Epidermal melanocyte (primary cell): ENCODE measurements around the gene PLXDC1.
"Not testable (repeated sequence)": the region's sequence is repeated elsewhere in the genome, so short reads cannot be mapped to it uniquely, and the experiment has no call there.

ENCODE experiments used
- DNase-seq: peaks from one replicate; pipeline ENCODE4 v3.0.0; 2011; ENCODE audit warnings: low spot score; ENCODE audit not compliant: insufficient read length

The PLXDC1 gene

DNA sequence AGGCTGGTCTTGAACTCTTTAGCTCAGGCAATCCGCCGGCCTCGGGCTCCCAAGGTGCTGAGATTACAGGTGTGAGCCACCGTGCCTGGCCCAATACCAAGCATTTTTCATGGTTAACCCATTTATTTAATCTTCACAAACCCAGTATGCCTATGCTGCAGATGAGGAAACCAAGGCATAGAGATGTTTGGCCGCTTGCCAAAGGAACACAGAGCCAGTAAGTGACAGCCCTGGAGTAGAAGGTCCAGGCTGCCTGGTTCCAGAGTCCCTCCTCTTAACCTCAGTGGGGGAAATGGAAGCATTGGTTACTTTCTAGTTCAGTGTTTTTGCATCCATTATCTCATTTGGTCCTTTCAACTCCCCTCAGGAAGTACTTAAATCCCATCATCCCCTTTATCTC lies 29.9 kb upstream of the PLXDC1 start:
- DNase-seq = peak; percentile 3

DNA sequence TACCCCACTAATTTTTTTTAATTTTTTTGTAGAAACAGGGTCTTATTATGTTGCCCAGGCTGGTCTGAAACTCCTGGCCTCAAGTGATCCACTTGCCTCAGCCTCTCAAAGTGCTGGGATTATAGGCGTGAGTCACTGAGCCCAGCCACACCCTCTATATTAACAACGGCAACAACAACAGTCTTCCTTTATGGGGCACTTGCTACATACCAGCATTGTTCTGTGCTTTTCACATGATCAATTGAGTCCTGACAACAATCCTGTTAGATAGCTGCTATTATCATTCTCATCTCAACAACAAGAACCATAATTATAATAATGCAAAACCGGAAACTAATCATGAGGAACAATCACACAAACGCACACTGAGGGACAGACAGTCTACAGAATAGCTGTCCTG lies 27.1 kb upstream of the PLXDC1 start:
- DNase-seq = no peak

DNA sequence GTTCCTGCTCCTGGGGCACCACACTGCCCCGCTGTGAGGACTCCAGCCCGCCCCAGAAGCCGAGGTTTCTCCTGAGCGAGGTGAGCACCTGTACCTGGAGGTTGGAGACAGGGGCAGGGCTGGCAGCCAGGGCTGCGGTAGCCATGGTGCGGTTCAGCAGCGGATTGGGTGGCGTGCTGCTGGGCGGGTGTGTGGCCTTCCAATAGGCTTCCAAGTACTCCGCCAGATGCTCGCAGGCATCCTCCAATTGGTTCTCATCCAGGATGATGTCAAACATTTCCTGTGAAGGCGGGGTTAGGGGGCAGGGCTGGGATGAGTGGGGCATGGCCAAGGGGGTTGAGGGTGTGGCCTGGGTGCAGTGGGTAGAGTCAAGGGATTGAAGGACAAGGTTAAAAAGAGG lies 25.8 kb upstream of the PLXDC1 start:
- DNase-seq = no peak

DNA sequence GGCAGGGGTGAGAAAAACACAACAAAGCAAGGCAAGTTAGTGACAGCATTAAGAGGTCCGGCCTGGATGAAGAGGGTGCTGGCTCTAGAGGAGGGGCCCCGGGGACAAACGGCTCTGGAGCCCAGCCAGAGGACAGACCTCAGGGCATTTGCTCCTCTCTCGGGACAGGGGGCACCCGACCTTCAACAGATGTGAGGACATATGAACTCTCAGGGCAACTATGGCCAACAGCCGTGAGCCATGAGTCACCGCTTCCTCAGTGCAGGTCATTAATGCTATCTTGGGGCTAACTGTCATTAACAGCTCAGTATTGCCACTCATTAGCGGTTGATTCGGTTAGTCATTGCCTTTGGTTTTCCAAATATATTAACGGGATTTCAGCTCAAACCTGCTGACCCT lies 24.3 kb upstream of the PLXDC1 start:
- no peak for DNase-seq

DNA sequence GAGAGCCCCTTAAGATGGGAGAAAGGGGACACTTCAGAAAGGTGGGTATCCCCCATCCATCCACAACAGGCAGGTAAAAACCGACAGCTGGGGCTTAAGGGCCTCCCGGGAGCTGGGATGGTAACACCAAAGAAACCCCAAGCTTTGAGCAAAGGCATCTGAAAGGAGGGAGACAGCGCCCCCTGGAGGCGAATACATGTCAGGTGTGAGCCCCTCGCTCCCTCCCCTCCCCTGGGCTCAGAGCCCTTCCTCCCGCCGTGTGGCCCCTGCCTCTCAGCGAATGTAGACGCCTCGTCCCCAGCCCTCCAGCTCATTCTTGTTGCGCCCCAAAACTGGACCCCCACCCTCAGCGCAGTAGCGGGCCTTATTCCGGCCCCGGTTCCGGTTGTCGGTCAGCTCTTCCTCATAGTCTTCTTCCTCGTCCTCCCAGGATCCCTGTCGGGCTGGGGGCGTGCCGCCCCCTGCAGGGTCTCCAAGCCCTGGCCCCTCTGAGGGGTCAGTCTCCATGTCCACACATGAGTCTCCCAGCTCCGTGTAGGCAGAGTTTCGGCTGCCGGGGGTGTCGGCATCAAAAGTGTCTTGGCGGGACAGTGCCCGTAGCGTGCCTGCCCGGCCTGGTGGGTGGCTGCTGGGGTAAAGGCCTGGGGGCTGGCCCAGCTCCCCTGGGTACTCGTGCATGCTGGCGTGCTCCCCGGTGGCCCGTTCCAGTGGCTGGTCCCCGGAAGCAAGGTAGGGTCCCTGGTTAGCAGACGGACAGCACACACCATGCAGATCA lies 23.7 kb upstream of the PLXDC1 start:
- peak; percentile 69 for DNase-seq

DNA sequence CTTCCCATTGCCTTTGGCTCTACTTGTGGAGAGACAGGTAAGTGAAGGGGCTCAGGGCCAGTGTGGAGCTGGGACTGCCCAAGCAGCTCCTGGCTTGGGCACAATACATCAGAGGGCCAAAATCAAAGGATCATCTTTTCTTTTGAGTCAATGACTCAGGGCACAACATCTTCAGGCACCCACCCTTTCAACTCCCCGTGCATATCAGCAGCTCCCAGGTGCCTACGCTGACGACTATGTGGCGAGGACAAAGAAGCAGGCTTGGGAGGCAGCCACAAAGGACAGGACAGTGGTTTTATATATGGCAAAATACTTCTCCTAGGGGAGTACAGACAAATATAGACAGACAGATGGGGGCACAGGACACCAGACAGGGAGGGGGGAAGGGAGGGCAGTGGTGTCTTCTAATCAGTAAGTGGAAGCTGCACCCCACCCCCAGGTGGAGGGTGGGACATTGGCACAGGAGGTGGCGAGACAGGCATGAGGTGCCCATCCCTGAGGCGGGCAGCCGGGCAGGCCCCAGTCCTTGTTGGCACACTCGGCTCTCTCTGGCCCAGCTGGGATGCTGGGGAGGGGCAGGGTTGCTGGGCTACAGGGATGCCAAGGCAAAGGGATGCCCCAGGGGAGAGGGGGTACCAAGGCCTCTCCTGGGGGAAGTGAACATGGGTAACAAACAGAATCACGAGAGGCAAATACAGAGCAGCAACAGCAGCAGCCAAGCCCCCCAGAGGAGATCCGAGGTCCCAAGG lies 22.3 kb upstream of the PLXDC1 start:
- peak; percentile 8 for DNase-seq

DNA sequence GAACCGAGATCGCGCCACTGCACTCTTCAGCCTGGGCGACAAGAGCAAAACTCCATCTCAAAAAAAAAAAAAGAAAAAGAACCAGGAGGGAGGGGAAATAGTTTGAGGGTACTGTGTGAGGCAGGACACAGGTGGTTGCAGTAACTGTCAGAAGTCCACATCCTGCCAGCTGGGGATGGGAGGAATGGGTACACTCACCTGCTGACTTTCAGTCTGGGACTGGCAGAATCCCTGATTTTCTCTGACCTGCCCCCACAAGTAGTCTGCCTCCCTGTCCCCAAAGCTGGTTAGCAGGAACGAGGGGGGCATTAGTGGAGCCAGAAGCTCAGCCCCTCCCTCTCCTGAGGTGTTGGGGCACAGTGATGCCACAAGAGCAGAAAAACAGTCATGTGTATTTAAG lies 21.6 kb upstream of the PLXDC1 start:
- DNase-seq = no peak

DNA sequence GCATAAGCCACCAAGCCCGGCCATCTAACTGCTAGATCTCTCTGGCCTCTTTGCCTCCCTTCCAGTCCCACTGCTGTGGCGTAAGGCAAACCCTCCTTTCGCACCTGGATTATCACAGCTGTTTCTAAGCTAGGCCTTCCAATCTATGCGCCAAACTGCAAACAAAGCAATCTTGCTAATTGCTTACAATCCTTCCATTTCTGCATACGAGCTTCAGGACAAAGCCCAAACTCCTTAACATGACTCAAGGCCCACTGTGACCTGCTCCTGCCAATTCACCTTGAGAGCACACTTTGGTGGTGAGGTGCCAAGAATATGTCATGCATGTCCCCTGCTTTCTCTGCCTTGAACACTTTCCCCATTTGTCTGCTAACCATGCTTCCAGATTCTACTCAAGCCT lies 20.5 kb upstream of the PLXDC1 start:
- DNase-seq = no peak

DNA sequence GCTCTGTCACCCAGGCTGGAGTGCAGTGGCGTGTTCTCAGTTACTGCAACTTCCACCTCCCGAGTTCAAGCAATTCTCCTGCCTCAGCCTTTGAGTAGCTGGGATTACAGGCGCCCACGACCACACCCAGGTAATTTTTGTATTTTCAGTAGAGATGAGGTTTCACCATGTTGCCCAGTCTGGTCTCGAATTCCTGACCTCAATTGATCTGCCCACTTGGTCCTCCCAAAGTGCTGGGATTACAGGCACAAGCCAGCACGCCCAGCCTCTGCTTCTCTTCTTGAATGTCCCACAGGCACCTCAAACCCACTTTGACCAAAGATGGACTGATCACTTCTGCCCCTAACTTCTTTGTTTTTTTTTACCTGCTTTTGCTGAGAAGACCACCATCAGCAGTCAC lies 19.1 kb upstream of the PLXDC1 start:
- DNase-seq = no peak

DNA sequence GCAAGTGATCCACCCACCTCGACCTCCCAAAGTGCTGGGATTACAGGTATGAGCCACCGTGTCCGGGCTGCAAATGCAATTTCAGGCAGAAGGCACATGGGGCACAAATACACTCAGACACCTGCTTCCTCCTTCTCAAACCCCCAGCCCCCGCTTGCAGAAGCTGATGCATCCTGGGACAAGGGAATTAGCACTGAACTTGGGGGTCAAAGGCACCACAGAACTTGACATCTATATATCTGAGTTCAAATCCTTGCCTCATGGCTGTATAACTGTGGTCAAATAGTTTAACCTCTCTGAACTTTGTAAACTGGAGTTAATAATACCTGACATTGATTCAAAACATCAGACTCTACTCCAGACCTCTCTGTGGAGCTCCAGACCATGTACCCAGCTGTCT lies 18.7 kb upstream of the PLXDC1 start:
- no peak for DNase-seq

DNA sequence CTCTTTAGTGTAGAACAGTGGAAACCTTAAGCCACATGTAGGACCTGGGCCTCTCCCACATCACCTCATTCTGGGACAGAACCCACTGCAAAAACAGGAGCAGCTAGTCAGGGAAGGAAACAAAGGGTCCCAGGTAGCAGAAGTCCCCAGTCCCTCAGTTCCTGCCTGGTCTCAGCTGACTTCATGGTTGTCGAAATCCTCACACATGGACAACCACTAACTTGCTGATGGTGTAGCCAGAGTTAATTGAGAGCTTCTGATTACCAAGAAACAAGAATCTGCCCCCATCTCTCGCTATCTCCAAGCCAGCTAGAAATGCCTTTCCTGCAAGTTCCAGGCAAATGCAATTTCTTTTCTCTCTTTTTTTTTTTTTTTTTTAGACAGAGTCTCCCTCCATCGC lies 18.1 kb upstream of the PLXDC1 start:
- DNase-seq = no peak

DNA sequence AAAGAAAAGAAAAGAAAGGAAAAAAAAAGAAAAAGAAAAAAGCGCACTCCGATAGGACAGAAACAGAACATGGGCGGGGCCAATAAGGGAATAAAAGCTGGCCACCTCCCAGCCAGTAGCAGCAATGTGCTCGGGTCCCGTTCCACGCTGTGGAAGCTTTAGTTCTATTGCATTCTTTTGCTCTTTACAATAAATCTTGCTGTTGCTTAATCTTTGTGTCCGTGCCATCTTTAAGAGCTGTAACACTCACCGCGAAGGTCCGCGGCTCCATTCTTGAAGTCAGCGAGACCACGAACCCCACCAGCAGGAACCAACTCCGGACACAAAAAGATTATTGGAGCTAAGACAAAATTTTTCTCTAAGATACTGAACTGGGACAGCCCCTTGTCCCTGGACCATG lies 17.7 kb upstream of the PLXDC1 start:
- no peak for DNase-seq

DNA sequence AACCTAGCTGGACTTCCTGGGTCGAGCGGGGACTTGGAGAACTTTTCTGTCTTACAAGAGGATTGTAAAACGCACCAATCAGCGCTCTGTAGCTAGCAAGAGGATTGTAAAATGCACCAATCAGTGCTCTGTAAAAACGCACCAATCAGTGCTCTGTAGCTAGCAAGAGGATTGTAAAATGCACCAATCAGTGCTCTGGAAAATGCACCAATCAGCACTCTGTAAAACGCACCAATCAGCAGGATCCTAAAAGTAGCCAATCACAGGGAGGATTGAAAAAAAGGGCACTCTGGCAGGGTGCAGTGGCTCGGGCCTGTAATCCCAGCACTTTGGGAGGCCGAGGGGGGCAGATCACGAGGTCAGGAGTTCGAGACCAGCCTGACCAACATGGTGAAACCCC lies 17.1 kb upstream of the PLXDC1 start:
- DNase-seq = not testable (repeated sequence)

DNA sequence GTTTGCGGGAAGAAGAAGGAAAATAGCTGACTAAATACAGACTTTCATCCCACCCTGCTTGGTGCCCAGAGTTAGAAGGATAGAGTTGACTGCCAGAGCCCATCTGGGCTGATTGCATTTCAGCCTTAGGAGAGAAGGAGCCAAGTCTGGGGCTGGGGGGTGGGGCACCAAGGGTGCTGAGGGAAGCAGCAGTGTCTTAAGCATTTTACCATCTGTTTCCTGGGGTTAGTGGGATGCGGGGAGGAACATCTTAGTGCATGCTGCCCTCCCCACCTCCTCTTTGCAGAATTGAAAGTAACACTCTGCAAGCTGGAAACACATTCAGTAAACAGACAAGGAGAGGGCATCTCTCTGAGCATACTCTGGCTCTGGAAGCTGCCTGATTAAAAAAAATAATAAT lies 16.0 kb upstream of the PLXDC1 start:
- no peak for DNase-seq

DNA sequence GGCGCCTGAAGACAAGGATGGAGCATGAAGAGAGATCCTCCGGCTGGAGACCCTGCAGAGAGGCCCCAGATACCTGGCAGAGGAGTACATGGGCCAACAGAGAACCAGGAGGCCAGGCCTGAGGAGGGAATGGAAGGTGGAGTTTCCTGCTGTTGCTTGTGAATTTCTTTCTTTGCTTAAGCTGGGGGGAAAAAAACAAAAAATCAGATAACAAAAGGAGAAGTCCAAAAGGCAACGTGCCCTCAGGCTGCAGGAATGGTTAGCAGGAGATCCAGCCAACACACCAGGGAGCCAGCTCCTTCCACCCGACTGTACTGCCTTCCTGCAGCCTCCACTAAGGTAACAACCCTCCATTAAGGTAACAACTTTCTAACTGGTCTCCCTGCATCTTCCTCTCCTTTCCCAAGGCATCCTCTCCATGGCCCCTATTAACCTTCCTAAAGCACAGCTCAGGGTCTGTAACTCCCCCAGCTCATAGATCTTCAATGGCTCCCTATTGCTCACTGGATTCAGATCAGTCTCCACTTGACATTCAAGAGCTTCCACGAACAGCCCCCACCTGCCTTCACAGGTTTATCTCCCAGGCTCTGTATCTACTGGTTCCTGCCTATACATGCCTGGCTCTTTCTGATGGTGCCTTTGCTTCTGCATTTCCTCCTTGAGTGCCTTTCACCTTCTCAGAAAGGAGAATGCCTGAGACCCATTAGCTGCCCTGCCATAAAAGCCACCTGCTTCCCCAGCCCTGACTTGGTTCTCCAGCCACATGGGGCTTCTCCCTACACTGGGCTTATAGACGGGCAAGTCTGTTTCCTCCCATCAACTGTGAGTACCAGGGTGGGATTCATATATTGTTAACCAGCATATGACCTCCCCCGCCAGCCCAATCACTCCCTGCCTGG lies 15.2 kb upstream of the PLXDC1 start:
- no peak for DNase-seq

DNA sequence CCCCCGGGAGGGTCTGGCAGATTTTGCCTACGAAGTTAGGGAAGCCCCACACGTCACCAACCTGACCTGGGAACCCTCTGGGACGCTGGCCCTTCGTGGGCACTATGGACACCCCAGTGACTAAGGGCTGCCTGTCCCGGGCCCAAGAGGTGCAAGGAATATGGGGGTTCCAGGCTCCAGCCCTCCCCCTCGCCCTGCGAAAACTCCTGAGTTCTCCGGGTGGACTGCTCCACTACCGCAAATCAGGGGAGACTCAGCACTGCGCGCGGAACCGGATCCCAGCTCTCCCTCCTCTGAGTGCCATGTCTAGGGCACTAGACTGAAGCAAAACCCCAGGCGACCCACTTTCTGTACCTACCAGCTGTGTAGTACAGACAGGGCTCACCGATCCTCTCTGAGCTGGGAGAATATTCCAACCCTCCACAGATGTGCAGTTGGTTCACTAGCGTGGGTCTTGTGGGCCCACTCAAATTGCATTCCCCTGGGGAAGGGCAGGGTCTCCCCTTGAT lies 14.5 kb upstream of the PLXDC1 start, which contains the start of gene ARL5C:
Gene ARL5C (minus strand): TSS at position 321 of the 509 bp plus-strand sequence. CDS start 401 bp downstream, outside the sequence.
- DNase-seq = no peak

DNA sequence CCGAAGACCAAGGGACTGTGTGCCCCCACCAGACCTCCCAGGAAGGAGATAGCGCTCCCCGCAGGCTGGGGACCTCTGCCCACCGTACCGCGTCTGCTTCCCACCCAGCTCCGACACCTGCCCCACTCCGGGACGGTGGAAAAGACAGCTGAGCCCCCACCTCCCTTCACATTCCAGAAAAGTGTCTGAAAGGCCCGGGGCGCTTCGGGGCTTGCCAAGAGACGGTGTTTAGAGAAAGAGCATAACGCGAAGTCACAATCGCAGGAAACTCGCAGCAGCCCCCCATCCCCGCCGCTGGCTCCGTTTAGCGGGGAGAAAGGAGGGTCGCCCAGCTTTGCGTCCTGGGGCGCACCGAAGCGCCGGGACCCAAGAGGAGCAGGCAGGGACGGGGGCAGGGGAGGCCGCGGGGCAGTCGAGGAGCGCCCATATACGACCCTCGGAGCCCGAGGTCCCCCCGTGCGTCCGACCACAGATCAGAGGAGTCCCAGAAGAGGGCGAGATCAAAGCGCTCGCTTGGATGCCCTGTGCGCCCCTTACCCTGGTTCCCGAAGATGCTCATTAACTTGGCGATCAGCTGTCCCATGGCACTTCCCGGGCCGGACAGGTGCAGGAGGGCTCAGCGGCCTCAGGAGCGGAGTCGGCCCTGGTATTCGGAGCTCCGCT lies 13.9 kb upstream of the PLXDC1 start:
- no peak for DNase-seq

DNA sequence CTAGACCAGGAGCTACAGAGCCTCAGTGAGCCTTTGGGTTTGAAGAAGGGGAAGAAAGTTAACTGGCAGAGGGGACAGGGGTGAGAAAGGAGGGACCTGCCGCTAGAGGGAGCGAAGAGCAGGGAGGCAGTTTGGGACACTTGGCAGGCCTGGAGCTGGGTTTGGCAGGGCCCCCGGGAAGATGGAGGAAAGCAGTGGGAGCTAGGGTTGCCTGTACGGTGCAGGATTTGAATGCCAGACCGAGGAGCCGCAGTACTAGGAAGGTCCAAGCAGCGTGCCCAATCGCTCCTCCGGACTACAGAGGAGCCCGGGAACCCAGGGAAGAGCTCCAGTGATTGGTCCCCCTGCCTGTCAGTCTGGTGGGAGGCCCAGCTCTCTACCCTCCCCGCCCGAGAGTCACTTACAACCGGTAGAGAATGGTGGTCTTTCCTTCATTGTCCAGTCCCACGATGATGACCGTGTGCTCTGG lies 13.3 kb upstream of the PLXDC1 start:
- DNase-seq = peak; percentile 94

DNA sequence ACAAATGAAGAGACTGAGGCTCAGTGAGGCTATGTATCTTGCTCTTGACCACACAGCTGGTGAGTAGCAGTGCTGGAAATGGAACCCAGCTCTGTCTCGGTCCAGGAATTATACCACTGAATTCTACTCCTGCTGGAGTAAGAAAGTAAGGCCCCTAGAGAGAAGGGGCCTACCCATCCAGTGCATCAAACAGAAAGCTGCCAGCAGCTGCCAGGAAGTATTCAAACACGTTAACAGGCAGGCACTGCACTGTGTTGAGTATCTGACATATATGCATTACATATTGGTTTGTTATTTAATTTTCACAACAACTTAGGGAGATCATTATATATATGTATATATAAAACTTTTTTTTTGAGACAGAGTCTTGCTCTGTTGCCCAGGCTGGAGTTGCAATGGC lies 10.5 kb upstream of the PLXDC1 start:
- no peak for DNase-seq

DNA sequence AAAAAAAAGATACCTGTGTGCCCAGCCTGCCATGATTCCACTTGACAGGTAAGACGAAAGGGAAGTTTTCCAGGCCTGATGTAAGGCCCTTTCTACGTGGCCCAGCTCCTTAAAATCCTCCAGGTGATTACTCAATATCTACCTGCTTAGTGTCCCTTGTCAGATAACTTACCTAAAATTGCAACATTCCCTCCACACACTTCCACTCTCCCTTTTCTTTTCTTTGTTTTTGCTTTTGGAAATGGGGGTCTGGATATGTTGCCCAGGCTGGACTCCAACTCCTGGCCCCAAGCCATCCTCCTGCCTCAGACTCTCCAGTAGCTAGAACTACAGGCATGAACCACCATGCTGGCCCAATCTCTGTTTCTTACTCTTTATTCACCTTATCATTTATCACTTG lies 7.2 kb upstream of the PLXDC1 start:
- DNase-seq = no peak

DNA sequence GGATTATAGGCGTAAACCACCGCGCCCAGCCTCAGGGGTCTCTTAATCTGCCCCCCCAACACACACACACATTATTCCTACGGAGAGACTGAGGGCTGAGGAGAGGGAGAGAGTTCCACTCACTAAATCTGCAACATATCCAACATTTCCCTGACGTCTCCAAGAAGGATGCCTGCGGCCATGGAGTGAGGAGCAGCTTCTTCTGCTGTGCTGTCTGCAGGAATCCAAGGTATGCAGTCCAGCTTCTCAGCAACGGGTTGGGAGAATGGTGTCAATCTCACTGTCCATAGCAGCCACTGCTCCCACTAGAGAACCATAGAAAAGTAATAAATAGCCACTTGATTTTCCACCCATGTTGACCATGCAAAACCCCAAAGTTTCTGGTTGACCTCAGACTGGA lies 5.1 kb upstream of the PLXDC1 start:
- no peak for DNase-seq
